IMR-90 (cell line): Measurements from ENCODE around the gene FAM20C. TPM values are rescaled to one million over a fixed set of nuclear protein-coding genes. Genes with fewer than 3 reads are reported as not detected.

Source experiments
- ATAC-seq: fragments of 200-7000 bp; cut with Tn5 transposase; 2 replicates; pipeline ENCODE4 v1.9.1; 2020; ENCODE audit warnings: low read depth, mild to moderate bottlenecking, moderate library complexity
- BruUV-seq: library from RNA; stranded (reverse); fragments of 400-500 nt; replicated peaks from 2 replicates; lab custom pipeline; 2021; lab: Mats Ljungman, UMichigan
- CTCF ChIA-PET: fragments of 300-600 bp; formaldehyde crosslinking; extraction: SDS; loops from one replicate; lab custom pipeline; 2021; ENCODE audit warnings: antibody characterized with exemption; lab: Yijun Ruan, JAX
- POLR2A ChIA-PET: fragments of 300-600 bp; sonication (Branson Sonifier 250); formaldehyde crosslinking; loops from one replicate; lab custom pipeline; 2022; ENCODE audit warnings: antibody characterized with exemption; ENCODE audit not compliant: unreplicated experiment; lab: Charles Lee
- DNase-seq: peaks from one replicate; pipeline ENCODE4 v3.0.0; 2013
- H2AFZ ChIP-seq: replicated peaks from 2 replicates; pipeline ENCODE3; 2013; ENCODE audit warnings: low read length, mild to moderate bottlenecking; ENCODE audit not compliant: poor library complexity
- H2AK5ac ChIP-seq: 2 replicates; pipeline ENCODE4 v1.6.1; 2013; ENCODE audit warnings: low read depth, low read length, inconsistent platforms
- H2AK9ac ChIP-seq: replicated peaks from 2 replicates; pipeline ENCODE3; 2013; ENCODE audit warnings: mild to moderate bottlenecking, low read depth, low read length, moderate library complexity; ENCODE audit not compliant: poor library complexity
- H2BK120ac ChIP-seq: 2 replicates; pipeline ENCODE4 v1.6.1; 2013; ENCODE audit warnings: low read depth, low read length, inconsistent platforms
- H2BK15ac ChIP-seq: 3 replicates; pipeline ENCODE4 v1.6.1; 2013; ENCODE audit warnings: low read depth, low read length, inconsistent platforms
- H2BK20ac ChIP-seq: 2 replicates; pipeline ENCODE4 v1.6.1; 2013; ENCODE audit warnings: low read depth, mild to moderate bottlenecking, inconsistent platforms, low read length, moderate library complexity
- H2BK5ac ChIP-seq: 2 replicates; pipeline ENCODE4 v1.6.1; 2013; ENCODE audit warnings: mild to moderate bottlenecking, low read depth, low read length, inconsistent platforms; ENCODE audit not compliant: poor library complexity, severe bottlenecking
- H3K14ac ChIP-seq: replicated peaks from 2 replicates; pipeline ENCODE4 v1.6.1; 2013; ENCODE audit warnings: low read depth, low read length, inconsistent platforms
- H3K18ac ChIP-seq: 2 replicates; pipeline ENCODE4 v1.6.1; 2013; ENCODE audit warnings: low read depth, low read length, control low read depth
- H3K23ac ChIP-seq: 2 replicates; pipeline ENCODE4 v1.6.1; 2013; ENCODE audit warnings: low read depth, low read length, inconsistent platforms
- H3K27ac ChIP-seq: 2 replicates; pipeline ENCODE4 v1.5.1; 2013; ENCODE audit warnings: mild to moderate bottlenecking, control low read depth, low read length; ENCODE audit not compliant: insufficient read depth
- H3K27me3 ChIP-seq: 2 replicates; pipeline ENCODE4 v1.6.1; 2013; ENCODE audit warnings: low read length; ENCODE audit not compliant: control insufficient read depth, insufficient read depth
- H3K36me3 ChIP-seq: 2 replicates; pipeline ENCODE4 v1.6.1; 2013; ENCODE audit warnings: low read length, mixed read lengths; ENCODE audit not compliant: control insufficient read depth, insufficient read depth
- H3K4ac ChIP-seq: 2 replicates; pipeline ENCODE4 v1.6.1; 2013; ENCODE audit warnings: low read depth, low read length, inconsistent platforms
- H3K4me1 ChIP-seq: 2 replicates; pipeline ENCODE4 v1.6.1; 2013; ENCODE audit warnings: low read length, mixed read lengths; ENCODE audit not compliant: control insufficient read depth, insufficient read depth
- H3K4me2 ChIP-seq: 2 replicates; pipeline ENCODE4 v1.6.1; 2013; ENCODE audit warnings: low read depth, mild to moderate bottlenecking, control low read depth, low read length, moderate library complexity
- H3K4me3 ChIP-seq: 2 replicates; pipeline ENCODE4 v1.5.1; 2013; ENCODE audit warnings: low read depth, mild to moderate bottlenecking, control low read depth, low read length, moderate library complexity; ENCODE audit not compliant: insufficient read depth
- H3K56ac ChIP-seq: 2 replicates; pipeline ENCODE4 v1.6.1; 2013; ENCODE audit warnings: low read length, inconsistent platforms; ENCODE audit not compliant: insufficient read depth; ENCODE audit errors: extremely low read depth
- H3K79me1 ChIP-seq, 2 experiments: 2 replicates each; pipeline ENCODE4 v1.6.1; 2013; ENCODE audit warnings: low read length in 2 of 2, inconsistent platforms in 1 of 2, low read depth in 1 of 2
- H3K9ac ChIP-seq: 2 replicates; pipeline ENCODE4 v1.6.1; 2013; ENCODE audit warnings: low read depth, low read length, control low read depth
- H3K9me1 ChIP-seq: 2 replicates; pipeline ENCODE4 v1.6.1; 2013; ENCODE audit warnings: low read length, inconsistent platforms; ENCODE audit not compliant: insufficient read depth
- H3K9me3 ChIP-seq: 2 replicates; pipeline ENCODE4 v1.6.1; 2013; ENCODE audit warnings: low read length; ENCODE audit not compliant: control insufficient read depth, insufficient read depth
- H4K20me1 ChIP-seq: 2 replicates; pipeline ENCODE4 v1.6.1; 2013; ENCODE audit warnings: low read length, inconsistent platforms; ENCODE audit not compliant: insufficient read depth
- H4K5ac ChIP-seq: 2 replicates; pipeline ENCODE4 v1.6.1; 2013; ENCODE audit warnings: mild to moderate bottlenecking, low read depth, low read length, control low read depth
- H4K8ac ChIP-seq, 2 experiments: 2 replicates each; pipeline ENCODE4 v1.6.1; 2013; ENCODE audit warnings: low read depth in 2 of 2, low read length in 2 of 2, control low read depth in 1 of 2, inconsistent platforms in 1 of 2
- H4K91ac ChIP-seq: 2 replicates; pipeline ENCODE4 v1.6.1; 2013; ENCODE audit warnings: low read depth, low read length, inconsistent platforms; ENCODE audit not compliant: insufficient read depth
- BHLHE40 ChIP-seq: fragments of 150-350 bp; IDR thresholded peaks from 2 replicates; pipeline ENCODE4 v1.6.1; 2016; ENCODE audit warnings: mild to moderate bottlenecking, low read depth, low read length
- CEBPB ChIP-seq: IDR thresholded peaks from 2 replicates; pipeline ENCODE4 v1.6.1; 2012; ENCODE audit warnings: low read depth, low read length, improper control_type of control experiment
- CHD1 ChIP-seq: IDR thresholded peaks from 2 replicates; pipeline ENCODE4 v1.6.1; 2012; ENCODE audit warnings: low read depth, low read length, improper control_type of control experiment
- CTCF ChIP-seq: conservative IDR thresholded peaks from 2 replicates; pipeline ENCODE4 v1.5.1; 2012; ENCODE audit warnings: mild to moderate bottlenecking, low read depth, low read length, improper control_type of control experiment
- ELK1 ChIP-seq: fragments of 150-350 bp; IDR thresholded peaks from 2 replicates; pipeline ENCODE4 v1.6.1; 2016; ENCODE audit warnings: low read depth, mild to moderate bottlenecking, low read length, moderate library complexity, borderline replicate concordance
- FOS ChIP-seq: fragments of 150-350 bp; IDR thresholded peaks from 2 replicates; pipeline ENCODE4 v1.6.1; 2016; ENCODE audit warnings: low read depth, low read length
- MAFK ChIP-seq: IDR thresholded peaks from 2 replicates; pipeline ENCODE4 v1.6.1; 2012; ENCODE audit warnings: low read depth, low read length, improper control_type of control experiment
- MAZ ChIP-seq: IDR thresholded peaks from 2 replicates; pipeline ENCODE4 v1.6.1; 2012; ENCODE audit warnings: low read depth, mild to moderate bottlenecking, low read length, improper control_type of control experiment, moderate library complexity, borderline replicate concordance
- MXI1 ChIP-seq: IDR thresholded peaks from 2 replicates; pipeline ENCODE4 v1.6.1; 2012; ENCODE audit warnings: low read depth, mild to moderate bottlenecking, low read length, moderate library complexity, borderline replicate concordance
- NFE2L2 ChIP-seq: fragments of 150-350 bp; IDR thresholded peaks from 2 replicates; pipeline ENCODE4 v1.6.1; 2016; ENCODE audit warnings: low read depth, mild to moderate bottlenecking, low read length
- POLR2A ChIP-seq: IDR thresholded peaks from 2 replicates; pipeline ENCODE4 v1.6.1; 2012; ENCODE audit warnings: mild to moderate bottlenecking, low read depth, low read length
- RAD21 ChIP-seq: IDR thresholded peaks from 2 replicates; pipeline ENCODE4 v1.6.1; 2012; ENCODE audit warnings: low read length, improper control_type of control experiment
- RCOR1 ChIP-seq: IDR thresholded peaks from 2 replicates; pipeline ENCODE4 v1.6.1; 2012; ENCODE audit warnings: mild to moderate bottlenecking, low read length, improper control_type of control experiment; ENCODE audit not compliant: insufficient replicate concordance
- RFX5 ChIP-seq: IDR thresholded peaks from 2 replicates; pipeline ENCODE4 v1.8.0; 2012; ENCODE audit warnings: low read depth, mild to moderate bottlenecking, low read length, moderate library complexity
- SMC3 ChIP-seq: fragments of 150-350 bp; IDR thresholded peaks from 2 replicates; pipeline ENCODE4 v1.6.1; 2016; ENCODE audit warnings: low read depth, mild to moderate bottlenecking, antibody characterized with exemption, low read length, moderate library complexity
- USF2 ChIP-seq: fragments of 150-350 bp; IDR thresholded peaks from 2 replicates; pipeline ENCODE4 v1.6.1; 2017; ENCODE audit warnings: mild to moderate bottlenecking, antibody characterized with exemption, low read length, low read depth
- WGBS, 2 experiments: methylation state at CpG; one replicate each; pipeline versions ENCODE4 v1.1.5 to v1.1.7; 2013; ENCODE audit warnings: missing lambda C conversion rate in 2 of 2; ENCODE audit not compliant: insufficient read length in 1 of 2; ENCODE audit errors: extremely low coverage in 2 of 2; 5-methylcytosine and 5-hydroxymethylcytosine counted together
- dilution Hi-C: fragments of 300-500 bp; cut with HindIII; formaldehyde crosslinking; loops from one replicate; pipeline ENCODE4 v1.14.3; 2018; ENCODE audit warnings: low sequenced_read_pairs; ENCODE audit not compliant: unreplicated experiment
- in situ Hi-C: fragments of 300-500 bp; cut with MboI; formaldehyde crosslinking; loops from 3 replicates; pipeline ENCODE4 v1.14.3; 2019; ENCODE audit warnings: low sequenced_read_pairs, inconsistent platforms, mixed read lengths
- intact Hi-C: fragments of 100-400 bp; cut with micrococcal nuclease; formaldehyde crosslinking; loops from 2 replicates; pipeline ENCODE4 v1.10.0; 2022
- polyA plus RNA-seq, 3 experiments: library from polyadenylated mRNA; depleted of rRNA; stranded (reverse); fragments of >200 nt; gene quantifications; 2 replicates each; pipeline ENCODE4 v1.2.3, GENCODE V29; 2012; ENCODE audit warnings: low replicate concordance in 1 of 3
- total RNA-seq: library from RNA; depleted of rRNA; stranded (reverse); fragments of >200 nt; gene quantifications from 2 replicates; pipeline ENCODE4 v1.2.3, GENCODE V29; 2012

Gene FAM20C
- total and polyA plus RNA-seq, 2 of the 4 experiments (the other 2 are of a cell fraction), result 7.7 to 36.6 TPM

- H3K4ac ChIP-seq, result no peak overlapping the region
- in situ Hi-C loops, result no loop called here
- no peak overlapping the region for H2AK9ac ChIP-seq
- WGBS, 2 experiments, result no CpG with 5 or more reads among the region's 9 CpGs
- peaks cover 8% of the 10 kb centered on the region for H3K4me1 ChIP-seq
- no TSS peak for BruUV-seq
- CTCF ChIA-PET, result interaction anchor here (0.6 kb wide), 1 partner anchor 114 kb away, joined by 3 read pairs; no protein-coding TSS in a partner anchor
- no peak for ATAC-seq
- no peaks in the 10 kb centered on the region for H3K36me3 ChIP-seq
- H4K20me1 ChIP-seq, result no peaks in the 10 kb centered on the region
- no peak overlapping the region for H2BK15ac ChIP-seq
- no peaks in the 10 kb centered on the region for H3K9me3 ChIP-seq
- H4K91ac ChIP-seq, result no peak overlapping the region
- no peaks in the 10 kb centered on the region for H3K79me1 ChIP-seq
- no peak overlapping the region for H2BK5ac ChIP-seq
- POLR2A ChIA-PET, result interaction anchor here (0.8 kb wide), 1 partner anchor 35 kb away, joined by 3 read pairs; no protein-coding TSS in a partner anchor
- H2BK120ac ChIP-seq, result no peak overlapping the region
- no peaks in the 10 kb centered on the region for H3K9me1 ChIP-seq
- no peak overlapping the region for H3K23ac ChIP-seq
- H4K8ac ChIP-seq, result no peak overlapping the region
- no peak overlapping the region for H4K5ac ChIP-seq
- H3K4me2 ChIP-seq, result no peak overlapping the region
- no peak overlapping the region for H3K14ac ChIP-seq
- intact Hi-C loops, result no loop called here
- no peak overlapping the region for H3K27ac ChIP-seq
- H3K9ac ChIP-seq, result no peak overlapping the region
- no peak overlapping the region for H2AFZ ChIP-seq
- H3K27me3 ChIP-seq, result peaks cover 8% of the 10 kb centered on the region; the same call in 1 of the 2 replicates
- no peak overlapping the region for H2AK5ac ChIP-seq
- DNase-seq, result no peak
- no peak overlapping the region for H3K18ac ChIP-seq
- H3K56ac ChIP-seq, result no peak overlapping the region
- TF ChIP-seq RFX5, result no peak
- no peak for TF ChIP-seq MXI1
- no peak for TF ChIP-seq CEBPB
- TF ChIP-seq BHLHE40, result no peak
- no peak for TF ChIP-seq POLR2A
- TF ChIP-seq NFE2L2, result no peak
- no peak for TF ChIP-seq RCOR1
- no peak for TF ChIP-seq SMC3
- no peak for TF ChIP-seq MAZ
- TF ChIP-seq RAD21, result no peak
- no peak for TF ChIP-seq MAFK
- no peak for TF ChIP-seq CTCF
- TF ChIP-seq CHD1, result no peak
- TF ChIP-seq USF2, result no peak
- no peak for TF ChIP-seq ELK1
- TF ChIP-seq FOS, result no peak
- no peak overlapping the region for H2BK20ac ChIP-seq
- H3K4me3 ChIP-seq, result no peak overlapping the region
- dilution Hi-C loops, result no loop called here
These were observed 35.4 kb upstream of the FAM20C start for GRCh38 chr7:157008-157310.
